ENCODE measurements around the gene MRPS9. TPM values are rescaled to one million over a fixed set of nuclear protein-coding genes. Genes with fewer than 3 reads are reported as not detected.
A peak's percentile ranks its signal among the peaks of the same experiment; 100 is the strongest.

The MRPS9 gene
- total and polyA plus RNA-seq, 2 of the 13 experiments (the other 11 are each of a cell fraction or from before 2014, with no cell fraction given) = 31.2 to 91.8 TPM

GRCh38 chr2:105034170-105034569, 3.7 kb upstream of the MRPS9 start:
- 92% methylated on average over 1 of the region's 1 CpG for WGBS (ENCODE audit: low lambda C conversion rate)
- CTCF ChIA-PET (ENCODE audit: low intra/inter-chr PET ratio, low total read pairs) = no interaction called here
- in situ Hi-C loops (cut with HindIII; ENCODE audit: extremely low pct_ligation_motif_present, low pct_unique_long_range_greater_than_20kb) = no loop called here

More at GRCh38 chr2:105034170-105034569, 3.7 kb upstream of the MRPS9 start:
- Histone ChIP-seq H2AFZ (ENCODE audit: low read length) (no peak overlapping the region), H3K27ac (ENCODE audit: extremely low read length, insufficient read depth, low read length) (no peak overlapping the region), H3K4me2 (ENCODE audit: low read depth, low read length) (no peak overlapping the region), H3K36me3 (replicated peaks in 1 of 2; ENCODE audit: control insufficient read depth in 1 of 2, insufficient read depth in 2 of 2, low read length in 2 of 2) (no peaks in the 10 kb centered on the region), H3K27me3 (ENCODE audit: control insufficient read depth in 1 of 2, insufficient read depth in 2 of 2, low read length in 2 of 2) (peaks cover 0 to 9% of the 10 kb centered on the region in 2 experiments; a peak in 1 of 5 replicates), H3K79me2 (ENCODE audit: insufficient read depth, low read length) (peaks cover 12% of the 10 kb centered on the region), H3K4me3 (replicated peaks in 1 of 3; ENCODE audit: insufficient read depth in 1 of 3, low read depth in 2 of 3, low read length in 3 of 3) (no peak overlapping the region), H3K4me1 (ENCODE audit: insufficient read depth, low read length) (peaks cover 11% of the 10 kb centered on the region), H4K20me1 (ENCODE audit: insufficient read depth, low read length) (no peaks in the 10 kb centered on the region), H3K9me3 (ENCODE audit: low read length) (no peaks in the 10 kb centered on the region), H3K9ac (ENCODE audit: insufficient read depth, low read depth, low read length) (no peak overlapping the region)
- no peak for DNase-seq (ENCODE audit: low spot score)
- POLR2A ChIA-PET = no interaction called here
- BruUV-seq (replicated peaks) = no TSS peak
- no peak for FAIRE-seq
- TF ChIP-seq, protein P1, sequence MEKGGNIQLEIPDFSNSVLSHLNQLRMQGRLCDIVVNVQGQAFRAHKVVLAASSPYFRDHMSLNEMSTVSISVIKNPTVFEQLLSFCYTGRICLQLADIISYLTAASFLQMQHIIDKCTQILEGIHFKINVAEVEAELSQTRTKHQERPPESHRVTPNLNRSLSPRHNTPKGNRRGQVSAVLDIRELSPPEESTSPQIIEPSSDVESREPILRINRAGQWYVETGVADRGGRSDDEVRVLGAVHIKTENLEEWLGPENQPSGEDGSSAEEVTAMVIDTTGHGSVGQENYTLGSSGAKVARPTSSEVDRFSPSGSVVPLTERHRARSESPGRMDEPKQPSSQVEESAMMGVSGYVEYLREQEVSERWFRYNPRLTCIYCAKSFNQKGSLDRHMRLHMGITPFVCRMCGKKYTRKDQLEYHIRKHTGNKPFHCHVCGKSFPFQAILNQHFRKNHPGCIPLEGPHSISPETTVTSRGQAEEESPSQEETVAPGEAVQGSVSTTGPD (CRISPR knock-in tag; IDR thresholded peaks at IDR 0.05) = no peak
- TF ChIP-seq REST (IDR thresholded peaks at IDR 0.05; ENCODE audit: borderline replicate concordance in 1 of 2, low read depth in 1 of 2, low read length in 2 of 2) = peak in 1 of 2 experiments; percentile 71; a peak in 1 of 4 replicates
- ATAC-seq = no peak
- intact Hi-C loops (cut with micrococcal nuclease; ENCODE audit: unreplicated experiment) = no loop called here

Measured in HepG2 (cell line).